NB4 (cell line): Measurements from ENCODE around the gene GFY.

Source experiments
- DNase-seq: peaks from one replicate; pipeline ENCODE4 v3.0.0; 2010; ENCODE audit warnings: low read depth
- H3K4me3 ChIP-seq: one replicate; pipeline ENCODE4 v1.5.1; 2011; ENCODE audit warnings: mild to moderate bottlenecking, low read depth, low read length, moderate library complexity
- CTCF ChIP-seq: IDR thresholded peaks from one replicate; pipeline ENCODE4 v1.5.1; 2012; ENCODE audit warnings: low read depth, low read length
- MYC ChIP-seq: IDR thresholded peaks from 2 replicates; pipeline ENCODE4 v1.6.1; 2011; ENCODE audit warnings: low read depth, low read length
- POLR2A ChIP-seq: IDR thresholded peaks from 2 replicates; pipeline ENCODE4 v1.6.1; 2011; ENCODE audit warnings: mild to moderate bottlenecking; ENCODE audit not compliant: insufficient read length; ENCODE audit errors: extremely low read depth
- TF ChIP-seq, protein P1 (sequence below): IDR thresholded peaks from 2 replicates; pipeline ENCODE4 v1.6.1; 2011; ENCODE audit warnings: low read depth, low read length

GFY gene

DNA sequence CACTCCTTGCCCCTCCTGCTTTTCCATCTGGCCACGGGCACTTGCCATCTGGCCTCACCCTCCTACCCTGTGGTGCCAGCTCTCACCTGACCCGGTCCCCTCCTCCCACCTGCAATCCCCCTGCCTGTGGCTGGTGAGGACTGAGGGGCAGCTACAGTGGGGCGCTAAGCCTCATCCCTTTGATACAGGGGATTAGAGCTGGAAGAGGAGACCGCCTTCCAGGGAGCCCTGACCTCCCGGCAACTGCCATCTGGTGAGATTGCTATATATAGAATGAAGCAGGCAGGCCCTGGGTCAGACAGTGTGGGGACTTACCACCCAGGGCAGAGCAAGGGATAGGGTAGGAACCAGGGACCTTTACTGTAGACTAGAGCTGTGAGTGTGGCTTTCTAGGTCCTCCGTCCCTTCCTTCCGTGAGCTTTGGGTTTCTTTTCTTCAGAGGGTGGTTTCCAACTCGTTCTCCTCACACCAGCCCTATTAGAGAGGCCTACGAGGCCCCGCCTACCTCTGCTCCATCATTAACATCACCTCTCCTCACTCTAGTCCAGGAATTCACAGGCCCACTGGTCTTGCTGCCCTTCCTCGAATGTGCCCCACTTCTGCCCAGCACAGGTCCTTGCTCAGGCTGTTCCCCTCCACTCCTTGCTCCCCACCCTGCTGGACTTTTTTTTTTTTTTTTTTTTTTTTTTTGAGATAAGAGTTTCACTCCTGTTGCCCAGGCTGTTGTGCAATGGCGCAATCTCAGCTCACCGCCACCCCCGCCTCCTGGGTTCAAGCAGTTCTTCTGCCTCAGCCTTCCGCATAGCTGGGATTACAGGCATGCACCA is 29.4 kb upstream of the GFY start:
- H3K4me3 ChIP-seq: no peak overlapping the region
- no peak for TF ChIP-seq MYC
- TF ChIP-seq CTCF: no peak
- no peak for DNase-seq

- TF ChIP-seq POLR2A (no peak), CTCF (no peak), MYC (no peak)
- TF ChIP-seq, protein P1, sequence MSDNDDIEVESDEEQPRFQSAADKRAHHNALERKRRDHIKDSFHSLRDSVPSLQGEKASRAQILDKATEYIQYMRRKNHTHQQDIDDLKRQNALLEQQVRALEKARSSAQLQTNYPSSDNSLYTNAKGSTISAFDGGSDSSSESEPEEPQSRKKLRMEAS: no peak
- DNase-seq: no peak
- H3K4me3 ChIP-seq: no peak overlapping the region
Observed at GRCh38 chr19:49396738-49397505, 28.3 kb upstream of the GFY start.

GRCh38 chr19:49398001-49398615 is 27.1 kb upstream of the GFY start:
- TF ChIP-seq, protein P1: no peak
- TF ChIP-seq MYC (no peak), POLR2A (no peak), CTCF (no peak)
- no peak overlapping the region for H3K4me3 ChIP-seq
- DNase-seq: no peak

DNA sequence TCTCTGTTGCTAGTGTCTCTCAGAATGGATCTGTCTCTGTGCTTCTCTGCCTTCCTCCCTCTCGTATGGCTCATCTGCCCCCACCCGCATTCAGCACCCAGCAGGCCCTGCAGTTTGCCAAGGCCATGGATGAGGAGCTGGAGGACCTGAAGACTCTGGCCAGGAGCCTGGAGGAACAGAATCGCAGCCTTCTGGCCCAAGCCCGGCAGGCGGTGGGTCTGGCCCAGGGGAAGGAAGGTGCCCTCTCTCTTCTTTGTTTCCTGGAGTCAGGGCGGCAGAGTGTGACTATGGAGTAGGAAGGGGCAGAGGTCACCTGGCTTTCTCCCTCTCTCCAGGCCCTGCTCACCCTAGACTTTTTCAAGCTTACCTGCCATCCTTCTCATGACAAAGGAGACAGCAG is 26.3 kb upstream of the GFY start:
- no peak for TF ChIP-seq CTCF
- TF ChIP-seq, protein P1: no peak
- TF ChIP-seq MYC: no peak
- TF ChIP-seq POLR2A: no peak
- no peak overlapping the region for H3K4me3 ChIP-seq
- DNase-seq: no peak

- no peak overlapping the region for H3K4me3 ChIP-seq
- DNase-seq: no peak
- TF ChIP-seq, protein P1: no peak
- no peak for TF ChIP-seq POLR2A
- no peak for TF ChIP-seq CTCF
- no peak for TF ChIP-seq MYC
Observed at GRCh38 chr19:49400029-49400428, 25.2 kb upstream of the GFY start.
